WTC11 (cell line): Measurements from ENCODE around the gene EDEM2.

Experiments used
- ATF6 ChIP-seq: sonication (generic); formaldehyde crosslinking; IDR thresholded peaks from 2 replicates; pipeline ENCODE4 v1.8.1; 2023; ENCODE audit warnings: mild to moderate bottlenecking, missing genetic modification reagents
- CREB1 ChIP-seq: sonication (generic); formaldehyde crosslinking; IDR thresholded peaks from 2 replicates; pipeline ENCODE4 v1.8.0; 2023; ENCODE audit warnings: mild to moderate bottlenecking, missing genetic modification reagents
- CTCF ChIP-seq: fragments of 200-600 bp; IDR thresholded peaks from 2 replicates; pipeline ENCODE4 v1.8.0; 2022; ENCODE audit warnings: antibody characterized with exemption
- GABPB1 ChIP-seq: sonication (generic); formaldehyde crosslinking; IDR thresholded peaks from 2 replicates; pipeline ENCODE4 v1.8.1; 2023; ENCODE audit warnings: mild to moderate bottlenecking, missing genetic modification reagents
- IRF2 ChIP-seq: sonication (generic); formaldehyde crosslinking; IDR thresholded peaks from 2 replicates; pipeline ENCODE4 v1.8.0; 2022; ENCODE audit warnings: low read depth, missing genetic modification reagents, borderline replicate concordance
- RELA ChIP-seq: sonication (generic); formaldehyde crosslinking; IDR thresholded peaks from 2 replicates; pipeline ENCODE4 v1.8.1; 2022; ENCODE audit warnings: missing genetic modification reagents, mild to moderate bottlenecking, borderline replicate concordance
- TEAD1 ChIP-seq: sonication (generic); formaldehyde crosslinking; IDR thresholded peaks from 2 replicates; pipeline ENCODE4 v1.8.0; 2022; ENCODE audit warnings: mild to moderate bottlenecking, missing genetic modification reagents
- USF1 ChIP-seq: sonication (generic); formaldehyde crosslinking; IDR thresholded peaks from 2 replicates; pipeline ENCODE4 v1.8.0; 2022; ENCODE audit warnings: mild to moderate bottlenecking, missing genetic modification reagents
- ZNF121 ChIP-seq: sonication (generic); formaldehyde crosslinking; IDR thresholded peaks from 2 replicates; pipeline ENCODE4 v1.8.0; 2023; ENCODE audit warnings: missing genetic modification reagents
- TF ChIP-seq, protein P1 (sequence below): sonication (generic); formaldehyde crosslinking; IDR thresholded peaks from 2 replicates; pipeline ENCODE4 v1.8.1; 2023; ENCODE audit warnings: mild to moderate bottlenecking, missing genetic modification reagents, moderate library complexity

- TF ChIP-seq CTCF (no peak), ATF6 (CRISPR knock-in tag) (no peak), GABPB1 (CRISPR knock-in tag) (no peak), RELA (CRISPR knock-in tag) (no peak), IRF2 (CRISPR knock-in tag) (no peak), ZNF121 (CRISPR knock-in tag) (no peak), CREB1 (no peak), USF1 (no peak), TEAD1 (CRISPR knock-in tag) (no peak)
- TF ChIP-seq, protein P1, sequence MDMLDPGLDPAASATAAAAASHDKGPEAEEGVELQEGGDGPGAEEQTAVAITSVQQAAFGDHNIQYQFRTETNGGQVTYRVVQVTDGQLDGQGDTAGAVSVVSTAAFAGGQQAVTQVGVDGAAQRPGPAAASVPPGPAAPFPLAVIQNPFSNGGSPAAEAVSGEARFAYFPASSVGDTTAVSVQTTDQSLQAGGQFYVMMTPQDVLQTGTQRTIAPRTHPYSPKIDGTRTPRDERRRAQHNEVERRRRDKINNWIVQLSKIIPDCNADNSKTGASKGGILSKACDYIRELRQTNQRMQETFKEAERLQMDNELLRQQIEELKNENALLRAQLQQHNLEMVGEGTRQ (CRISPR knock-in tag): no peak
Measured at GRCh38 chr20:35135867-35136586, 11.1 kb downstream of the EDEM2 start.
